SK-N-SH (cell line): ENCODE data around the gene USP25.

Experiments used
- CTCF ChIP-seq: fragments of 200-600 bp; sonication (generic); IDR thresholded peaks from 2 replicates; pipeline ENCODE4 v1.6.1; 2017; ENCODE audit warnings: antibody characterized with exemption, mild to moderate bottlenecking, moderate library complexity
- EP300 ChIP-seq, 2 experiments: IDR thresholded peaks; 2 replicates each; pipeline versions ENCODE4 v1.4.0 to v1.6.1; 2012; ENCODE audit warnings: borderline replicate concordance in 1 of 2, low read depth in 1 of 2, low read length in 1 of 2
- EZH2phosphoT487 ChIP-seq: fragments of 200-600 bp; sonication (generic); IDR thresholded peaks from 2 replicates; pipeline ENCODE4 v1.6.1; 2017; ENCODE audit warnings: low read depth, mixed run types, mild to moderate bottlenecking, antibody characterized with exemption, moderate library complexity, borderline replicate concordance
- JUND ChIP-seq: IDR thresholded peaks from 2 replicates; pipeline ENCODE4 v1.4.0; 2012
- RAD21 ChIP-seq: IDR thresholded peaks from 2 replicates; pipeline ENCODE4 v1.6.1; 2012; ENCODE audit warnings: mild to moderate bottlenecking, low read length
- RCOR1 ChIP-seq: fragments of 150-350 bp; IDR thresholded peaks from 2 replicates; pipeline ENCODE4 v1.6.1; 2017; ENCODE audit warnings: antibody characterized with exemption, low read length
- RFX5 ChIP-seq: IDR thresholded peaks from 2 replicates; pipeline ENCODE4 v1.6.1; 2012; ENCODE audit warnings: mild to moderate bottlenecking, improper control_type of control experiment, low read length
- SMC3 ChIP-seq: IDR thresholded peaks from 2 replicates; pipeline ENCODE4 v1.6.1; 2012; ENCODE audit warnings: low read depth, low read length, improper control_type of control experiment
- YY1 ChIP-seq: IDR thresholded peaks from 2 replicates; pipeline ENCODE4 v1.4.0; 2012; ENCODE audit warnings: low read depth, mild to moderate bottlenecking
- TF ChIP-seq, protein P1 (sequence below): IDR thresholded peaks from 2 replicates; pipeline ENCODE4 v1.4.0; 2012; ENCODE audit warnings: low read depth, borderline replicate concordance
- TF ChIP-seq, protein P2 (sequence below): IDR thresholded peaks from 2 replicates; pipeline ENCODE4 v1.6.1; 2012; ENCODE audit warnings: mild to moderate bottlenecking, low read depth, low read length, moderate library complexity

GRCh38 chr21:15768045-15768601 is 38.3 kb downstream of the USP25 start:
- TF ChIP-seq CTCF, result no peak; the same call in 1 of the 2 replicates
- TF ChIP-seq RFX5, result no peak
- TF ChIP-seq YY1, result no peak
- no peak for TF ChIP-seq SMC3
- TF ChIP-seq RAD21, result no peak
- TF ChIP-seq EP300 (IDR thresholded peaks at IDR 0.05; ENCODE audit: borderline replicate concordance in 1 of 2, low read depth in 1 of 2, low read length in 1 of 2), result no peak
- TF ChIP-seq, protein P1, sequence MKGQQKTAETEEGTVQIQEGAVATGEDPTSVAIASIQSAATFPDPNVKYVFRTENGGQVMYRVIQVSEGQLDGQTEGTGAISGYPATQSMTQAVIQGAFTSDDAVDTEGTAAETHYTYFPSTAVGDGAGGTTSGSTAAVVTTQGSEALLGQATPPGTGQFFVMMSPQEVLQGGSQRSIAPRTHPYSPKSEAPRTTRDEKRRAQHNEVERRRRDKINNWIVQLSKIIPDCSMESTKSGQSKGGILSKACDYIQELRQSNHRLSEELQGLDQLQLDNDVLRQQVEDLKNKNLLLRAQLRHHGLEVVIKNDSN, result no peak
- TF ChIP-seq, protein P2, sequence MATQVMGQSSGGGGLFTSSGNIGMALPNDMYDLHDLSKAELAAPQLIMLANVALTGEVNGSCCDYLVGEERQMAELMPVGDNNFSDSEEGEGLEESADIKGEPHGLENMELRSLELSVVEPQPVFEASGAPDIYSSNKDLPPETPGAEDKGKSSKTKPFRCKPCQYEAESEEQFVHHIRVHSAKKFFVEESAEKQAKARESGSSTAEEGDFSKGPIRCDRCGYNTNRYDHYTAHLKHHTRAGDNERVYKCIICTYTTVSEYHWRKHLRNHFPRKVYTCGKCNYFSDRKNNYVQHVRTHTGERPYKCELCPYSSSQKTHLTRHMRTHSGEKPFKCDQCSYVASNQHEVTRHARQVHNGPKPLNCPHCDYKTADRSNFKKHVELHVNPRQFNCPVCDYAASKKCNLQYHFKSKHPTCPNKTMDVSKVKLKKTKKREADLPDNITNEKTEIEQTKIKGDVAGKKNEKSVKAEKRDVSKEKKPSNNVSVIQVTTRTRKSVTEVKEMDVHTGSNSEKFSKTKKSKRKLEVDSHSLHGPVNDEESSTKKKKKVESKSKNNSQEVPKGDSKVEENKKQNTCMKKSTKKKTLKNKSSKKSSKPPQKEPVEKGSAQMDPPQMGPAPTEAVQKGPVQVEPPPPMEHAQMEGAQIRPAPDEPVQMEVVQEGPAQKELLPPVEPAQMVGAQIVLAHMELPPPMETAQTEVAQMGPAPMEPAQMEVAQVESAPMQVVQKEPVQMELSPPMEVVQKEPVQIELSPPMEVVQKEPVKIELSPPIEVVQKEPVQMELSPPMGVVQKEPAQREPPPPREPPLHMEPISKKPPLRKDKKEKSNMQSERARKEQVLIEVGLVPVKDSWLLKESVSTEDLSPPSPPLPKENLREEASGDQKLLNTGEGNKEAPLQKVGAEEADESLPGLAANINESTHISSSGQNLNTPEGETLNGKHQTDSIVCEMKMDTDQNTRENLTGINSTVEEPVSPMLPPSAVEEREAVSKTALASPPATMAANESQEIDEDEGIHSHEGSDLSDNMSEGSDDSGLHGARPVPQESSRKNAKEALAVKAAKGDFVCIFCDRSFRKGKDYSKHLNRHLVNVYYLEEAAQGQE, result no peak
- no peak for TF ChIP-seq EZH2phosphoT487
- TF ChIP-seq JUND, result no peak
- no peak for TF ChIP-seq RCOR1
